GM23338 (cell line): ENCODE results near the gene PDZD11. TPM values are rescaled to one million over a fixed set of nuclear protein-coding genes. Genes with fewer than 3 reads are reported as not detected.

Experiments used
- ATAC-seq: fragments of 200-7000 bp; cut with Tn5 transposase; 3 replicates; pipeline ENCODE4 v1.9.1; 2020
- DNase-seq: peaks from one replicate; pipeline ENCODE4 v3.0.0-alpha.2; 2015; ENCODE audit warnings: low spot score
- H2AFZ ChIP-seq: fragments of 200-600 bp; sonication (generic); 2 replicates; pipeline ENCODE4 v1.8.0; 2016; ENCODE audit warnings: antibody characterized with exemption, mild to moderate bottlenecking, moderate library complexity
- H3F3A ChIP-seq: fragments of 200-600 bp; sonication (generic); replicated peaks from 2 replicates; pipeline ENCODE4 v1.8.0; 2017; ENCODE audit warnings: antibody characterized with exemption, mixed run types, low read depth
- H3K27ac ChIP-seq: fragments of 200-600 bp; sonication (generic); 2 replicates; pipeline ENCODE4 v1.6.1; 2016; ENCODE audit warnings: low read depth
- H3K27me3 ChIP-seq: fragments of 200-600 bp; sonication (generic); 2 replicates; pipeline ENCODE4 v1.8.0; 2016; ENCODE audit warnings: mild to moderate bottlenecking, mixed run types, moderate library complexity; ENCODE audit not compliant: insufficient read depth
- H3K36me3 ChIP-seq: fragments of 200-600 bp; sonication (generic); 2 replicates; pipeline ENCODE4 v1.8.0; 2016; ENCODE audit warnings: mild to moderate bottlenecking; ENCODE audit not compliant: insufficient read depth
- H3K4me1 ChIP-seq: fragments of 200-600 bp; sonication (generic); 2 replicates; pipeline ENCODE4 v1.8.0; 2016; ENCODE audit warnings: mild to moderate bottlenecking, moderate library complexity; ENCODE audit not compliant: insufficient read depth
- H3K4me2 ChIP-seq: fragments of 200-600 bp; sonication (generic); 2 replicates; pipeline ENCODE4 v1.7.1; 2017; ENCODE audit warnings: mixed run types
- H3K4me3 ChIP-seq: fragments of 200-600 bp; sonication (generic); 2 replicates; pipeline ENCODE4 v1.6.1; 2016; ENCODE audit warnings: mixed run types
- H3K79me2 ChIP-seq: fragments of 200-600 bp; sonication (generic); replicated peaks from 2 replicates; pipeline ENCODE4 v1.8.0; 2017; ENCODE audit warnings: mild to moderate bottlenecking; ENCODE audit not compliant: insufficient read depth
- H3K9me2 ChIP-seq: fragments of 200-600 bp; sonication (generic); 2 replicates; pipeline ENCODE4 v1.8.0; 2017; ENCODE audit not compliant: insufficient read depth
- H4K20me1 ChIP-seq: fragments of 200-600 bp; sonication (generic); replicated peaks from 2 replicates; pipeline ENCODE4 v1.8.0; 2017; ENCODE audit warnings: mild to moderate bottlenecking; ENCODE audit not compliant: insufficient read depth
- H3K27ac Mint-ChIP-seq: 2 replicates; pipeline ENCODE4 v1.8.0; 2020; ENCODE audit warnings: inconsistent platforms, mild to moderate bottlenecking, moderate library complexity, mixed read lengths
- H3K27me3 Mint-ChIP-seq: 3 replicates; pipeline ENCODE4 v1.8.0; 2022; ENCODE audit warnings: low read depth, mild to moderate bottlenecking, moderate library complexity, mixed read lengths, inconsistent platforms; ENCODE audit not compliant: insufficient read depth, poor library complexity
- H3K36me3 Mint-ChIP-seq: 3 replicates; pipeline ENCODE4 v1.8.0; 2021; ENCODE audit warnings: low read depth, mild to moderate bottlenecking, inconsistent platforms, moderate library complexity, mixed read lengths
- H3K4me1 Mint-ChIP-seq: 3 replicates; pipeline ENCODE4 v1.8.0; 2020; ENCODE audit warnings: mild to moderate bottlenecking, inconsistent platforms, mixed read lengths
- H3K4me3 Mint-ChIP-seq: 3 replicates; pipeline ENCODE4 v1.8.0; 2021; ENCODE audit warnings: moderate library complexity, mild to moderate bottlenecking, inconsistent platforms, mixed read lengths
- H3K9me3 Mint-ChIP-seq: 3 replicates; pipeline ENCODE4 v1.8.0; 2020; ENCODE audit warnings: moderate library complexity, mild to moderate bottlenecking, inconsistent platforms, mixed read lengths
- CREB1 ChIP-seq: fragments of 250-450 bp; sonication (Bioruptor Pico); IDR thresholded peaks from 2 replicates; pipeline ENCODE4 v1.5.0; 2020; ENCODE audit warnings: low read depth, mild to moderate bottlenecking, moderate library complexity
- CTCF ChIP-seq, 2 experiments: fragments of 200-600 bp in 1 of 2; sonication (generic) in 1 of 2; conservative IDR thresholded peaks; 2 replicates each; pipeline versions ENCODE4 v1.5.1 to v1.6.1; 2016 to 2017; ENCODE audit warnings: antibody characterized with exemption in 2 of 2, low read depth in 2 of 2, mild to moderate bottlenecking in 2 of 2, moderate library complexity in 1 of 2
- ETS1 ChIP-seq: IDR thresholded peaks from 2 replicates; pipeline ENCODE4 v1.6.1; 2016; ENCODE audit warnings: antibody characterized with exemption
- EZH2 ChIP-seq: fragments of 200-600 bp; sonication (generic); IDR thresholded peaks from one replicate; pipeline ENCODE4 v1.8.0; 2017; ENCODE audit warnings: antibody characterized with exemption, mild to moderate bottlenecking, low read depth; ENCODE audit not compliant: unreplicated experiment
- EZH2phosphoT487 ChIP-seq: fragments of 200-600 bp; sonication (generic); IDR thresholded peaks from one replicate; pipeline ENCODE4 v1.8.1; 2018; ENCODE audit warnings: antibody characterized with exemption; ENCODE audit not compliant: unreplicated experiment
- JUNB ChIP-seq: IDR thresholded peaks from one replicate; pipeline ENCODE4 v1.6.1; 2016; ENCODE audit warnings: antibody characterized with exemption; ENCODE audit not compliant: unreplicated experiment
- POLR2AphosphoS5 ChIP-seq: IDR thresholded peaks from 2 replicates; pipeline ENCODE4 v1.6.1; 2016; ENCODE audit warnings: antibody characterized with exemption, low read depth
- STAT1 ChIP-seq: IDR thresholded peaks from one replicate; pipeline ENCODE4 v1.6.1; 2016; ENCODE audit warnings: antibody characterized with exemption; ENCODE audit not compliant: unreplicated experiment
- ZNF114 ChIP-seq: fragments of 250-450 bp; sonication (Bioruptor Pico); IDR thresholded peaks from 2 replicates; pipeline ENCODE4 v1.5.0; 2020; ENCODE audit warnings: mild to moderate bottlenecking, moderate library complexity
- ZNF331 ChIP-seq: fragments of 250-450 bp; sonication (Bioruptor Pico); IDR thresholded peaks from 2 replicates; pipeline ENCODE4 v1.5.0; 2020; ENCODE audit warnings: low read depth, mild to moderate bottlenecking, moderate library complexity
- polyA plus RNA-seq: library from polyadenylated mRNA; unstranded; fragments of >200 nt; fragmentation: Nextera tagmentation; extraction: Ambion mirVana; gene quantifications from 2 replicates; pipeline ENCODE4 v1.2.1, GENCODE V29; 2016
- total RNA-seq: library from RNA; depleted of rRNA; stranded (reverse); fragments of >200 nt; shearing (Covaris generic); gene quantifications from 2 replicates; pipeline ENCODE4 v1.2.3, GENCODE V29; 2014
- TF ChIP-seq, protein P1 (sequence below): IDR thresholded peaks from one replicate; pipeline ENCODE4 v1.6.1; 2018; ENCODE audit warnings: antibody characterized with exemption; ENCODE audit not compliant: unreplicated experiment

Gene PDZD11
- total and polyA plus RNA-seq, 2 experiments from 2014 or later, result 30.2 to 67.6 TPM

- TF ChIP-seq ZNF331 (CRISPR knock-in tag), result no peak
These were observed at the start of gene PDZD11, which contains the start of gene KIF4A (continued) for GRCh38 chrX:70289793-70290770.

GRCh38 chrX:70338290-70338689, 48.6 kb upstream of the PDZD11 start:
- Histone ChIP-seq H4K20me1 (no peaks in the 10 kb centered on the region), H3K9me2 (no peaks in the 10 kb centered on the region), H2AFZ (no peak overlapping the region), H3K4me1 (no peaks in the 10 kb centered on the region), H3F3A (no peaks in the 10 kb centered on the region), H3K36me3 (0 out of 2 replicates have a peak, but pooled peaks cover 8% of the 10 kb centered on the region), H3K4me2 (no peak overlapping the region), H3K27me3 (no peaks in the 10 kb centered on the region), H3K4me3 (no peak overlapping the region), H3K79me2 (no peaks in the 10 kb centered on the region), H3K27ac (no peak overlapping the region)
- Mint-ChIP-seq H3K27ac (no peak overlapping the region), H3K9me3 (no peaks in the 10 kb centered on the region), H3K36me3 (peaks cover 31% of the 10 kb centered on the region), H3K4me1 (no peaks in the 10 kb centered on the region), H3K27me3 (no peaks in the 10 kb centered on the region), H3K4me3 (no peak overlapping the region)
- DNase-seq (no peak), ATAC-seq (no peak)
- TF ChIP-seq EZH2 (no peak), ZNF331 (CRISPR knock-in tag) (no peak), EZH2phosphoT487 (no peak), JUNB (no peak), CREB1 (CRISPR knock-in tag) (no peak), ZNF114 (CRISPR knock-in tag) (no peak), STAT1 (no peak), CTCF (conservative IDR thresholded peaks at IDR 0.05; ENCODE audit: low read depth in 2 of 2) (no peak), ETS1 (no peak), POLR2AphosphoS5 (no peak)
- TF ChIP-seq, protein P1, sequence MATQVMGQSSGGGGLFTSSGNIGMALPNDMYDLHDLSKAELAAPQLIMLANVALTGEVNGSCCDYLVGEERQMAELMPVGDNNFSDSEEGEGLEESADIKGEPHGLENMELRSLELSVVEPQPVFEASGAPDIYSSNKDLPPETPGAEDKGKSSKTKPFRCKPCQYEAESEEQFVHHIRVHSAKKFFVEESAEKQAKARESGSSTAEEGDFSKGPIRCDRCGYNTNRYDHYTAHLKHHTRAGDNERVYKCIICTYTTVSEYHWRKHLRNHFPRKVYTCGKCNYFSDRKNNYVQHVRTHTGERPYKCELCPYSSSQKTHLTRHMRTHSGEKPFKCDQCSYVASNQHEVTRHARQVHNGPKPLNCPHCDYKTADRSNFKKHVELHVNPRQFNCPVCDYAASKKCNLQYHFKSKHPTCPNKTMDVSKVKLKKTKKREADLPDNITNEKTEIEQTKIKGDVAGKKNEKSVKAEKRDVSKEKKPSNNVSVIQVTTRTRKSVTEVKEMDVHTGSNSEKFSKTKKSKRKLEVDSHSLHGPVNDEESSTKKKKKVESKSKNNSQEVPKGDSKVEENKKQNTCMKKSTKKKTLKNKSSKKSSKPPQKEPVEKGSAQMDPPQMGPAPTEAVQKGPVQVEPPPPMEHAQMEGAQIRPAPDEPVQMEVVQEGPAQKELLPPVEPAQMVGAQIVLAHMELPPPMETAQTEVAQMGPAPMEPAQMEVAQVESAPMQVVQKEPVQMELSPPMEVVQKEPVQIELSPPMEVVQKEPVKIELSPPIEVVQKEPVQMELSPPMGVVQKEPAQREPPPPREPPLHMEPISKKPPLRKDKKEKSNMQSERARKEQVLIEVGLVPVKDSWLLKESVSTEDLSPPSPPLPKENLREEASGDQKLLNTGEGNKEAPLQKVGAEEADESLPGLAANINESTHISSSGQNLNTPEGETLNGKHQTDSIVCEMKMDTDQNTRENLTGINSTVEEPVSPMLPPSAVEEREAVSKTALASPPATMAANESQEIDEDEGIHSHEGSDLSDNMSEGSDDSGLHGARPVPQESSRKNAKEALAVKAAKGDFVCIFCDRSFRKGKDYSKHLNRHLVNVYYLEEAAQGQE, result no peak
